ENCODE measurements around the gene KLK10. TPM values are rescaled to one million over a fixed set of nuclear protein-coding genes. Genes with fewer than 3 reads are reported as not detected.
A peak's percentile ranks its signal among the peaks of the same experiment; 100 is the strongest.

The KLK10 gene
- total RNA-seq, 1 donor from 2014 or later = 11.1 TPM

DNA sequence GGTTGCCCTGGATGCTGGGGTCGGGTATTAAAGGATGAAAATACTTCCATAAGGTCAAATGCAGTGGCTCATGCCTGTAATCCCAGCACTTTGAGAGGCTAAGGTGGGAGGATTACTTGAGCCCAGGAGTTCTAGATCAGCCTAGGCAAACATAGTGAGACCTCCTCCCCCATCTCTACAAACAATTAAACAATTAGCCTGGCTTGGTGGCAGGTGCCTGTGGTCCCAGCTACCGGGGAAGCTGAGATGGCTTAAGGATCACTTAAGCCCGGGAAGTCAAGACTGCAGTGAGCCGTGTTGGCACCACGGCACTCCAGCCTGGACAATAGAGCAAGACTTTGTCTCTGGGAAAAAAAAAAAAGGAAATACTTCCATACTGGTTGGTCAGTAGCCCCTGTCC, 5.4 kb upstream of the KLK10 start:
- TF ChIP-seq, protein P1, sequence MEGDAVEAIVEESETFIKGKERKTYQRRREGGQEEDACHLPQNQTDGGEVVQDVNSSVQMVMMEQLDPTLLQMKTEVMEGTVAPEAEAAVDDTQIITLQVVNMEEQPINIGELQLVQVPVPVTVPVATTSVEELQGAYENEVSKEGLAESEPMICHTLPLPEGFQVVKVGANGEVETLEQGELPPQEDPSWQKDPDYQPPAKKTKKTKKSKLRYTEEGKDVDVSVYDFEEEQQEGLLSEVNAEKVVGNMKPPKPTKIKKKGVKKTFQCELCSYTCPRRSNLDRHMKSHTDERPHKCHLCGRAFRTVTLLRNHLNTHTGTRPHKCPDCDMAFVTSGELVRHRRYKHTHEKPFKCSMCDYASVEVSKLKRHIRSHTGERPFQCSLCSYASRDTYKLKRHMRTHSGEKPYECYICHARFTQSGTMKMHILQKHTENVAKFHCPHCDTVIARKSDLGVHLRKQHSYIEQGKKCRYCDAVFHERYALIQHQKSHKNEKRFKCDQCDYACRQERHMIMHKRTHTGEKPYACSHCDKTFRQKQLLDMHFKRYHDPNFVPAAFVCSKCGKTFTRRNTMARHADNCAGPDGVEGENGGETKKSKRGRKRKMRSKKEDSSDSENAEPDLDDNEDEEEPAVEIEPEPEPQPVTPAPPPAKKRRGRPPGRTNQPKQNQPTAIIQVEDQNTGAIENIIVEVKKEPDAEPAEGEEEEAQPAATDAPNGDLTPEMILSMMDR (IDR thresholded peaks at IDR 0.05; ENCODE audit: unreplicated experiment) = no peak
- peaks cover 7% of the 10 kb centered on the region for H3K27me3 Mint-ChIP-seq (ENCODE audit: unreplicated experiment)
- H3K9me3 Mint-ChIP-seq (ENCODE audit: unreplicated experiment) = no peaks in the 10 kb centered on the region
- H3K27ac Mint-ChIP-seq (ENCODE audit: unreplicated experiment) = no peak overlapping the region
- H3K4me3 Mint-ChIP-seq (ENCODE audit: unreplicated experiment) = no peak overlapping the region
- peaks cover 7% of the 10 kb centered on the region for H3K4me1 Mint-ChIP-seq (ENCODE audit: unreplicated experiment)
- DNase-seq (ENCODE audit: low spot score) = no peak
- no peaks in the 10 kb centered on the region for H3K36me3 Mint-ChIP-seq (ENCODE audit: low read depth, unreplicated experiment)

DNA sequence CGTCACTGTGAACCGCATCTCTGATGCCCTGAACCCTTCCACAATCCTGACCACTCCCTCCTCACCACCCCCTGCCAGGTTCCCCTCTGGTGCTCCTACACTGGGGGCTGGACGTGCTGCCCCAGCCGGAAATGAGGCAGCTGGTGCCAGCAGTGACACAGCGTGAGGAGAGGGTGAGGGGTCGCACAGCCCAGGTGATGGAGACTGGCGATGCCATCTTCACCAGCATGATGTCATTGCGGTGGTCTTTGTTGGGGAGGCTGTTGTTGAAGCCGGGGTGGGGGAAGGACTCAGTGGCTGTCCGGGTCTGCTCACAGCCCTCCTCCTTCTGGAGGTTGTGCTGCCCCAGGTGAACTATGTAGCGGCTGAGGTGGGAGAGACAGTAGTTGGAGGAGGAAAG, 4.4 kb upstream of the KLK10 start:
- Mint-ChIP-seq H3K36me3 (ENCODE audit: low read depth, unreplicated experiment) (no peaks in the 10 kb centered on the region), H3K9me3 (ENCODE audit: unreplicated experiment) (no peaks in the 10 kb centered on the region), H3K4me1 (ENCODE audit: unreplicated experiment) (peaks cover 9% of the 10 kb centered on the region), H3K4me3 (ENCODE audit: unreplicated experiment) (no peak overlapping the region), H3K27me3 (ENCODE audit: unreplicated experiment) (peaks cover 8% of the 10 kb centered on the region), H3K27ac (ENCODE audit: unreplicated experiment) (no peak overlapping the region)
- no peak for DNase-seq (ENCODE audit: low spot score)
- TF ChIP-seq, protein P1 (IDR thresholded peaks at IDR 0.05; ENCODE audit: unreplicated experiment) = no peak

DNA sequence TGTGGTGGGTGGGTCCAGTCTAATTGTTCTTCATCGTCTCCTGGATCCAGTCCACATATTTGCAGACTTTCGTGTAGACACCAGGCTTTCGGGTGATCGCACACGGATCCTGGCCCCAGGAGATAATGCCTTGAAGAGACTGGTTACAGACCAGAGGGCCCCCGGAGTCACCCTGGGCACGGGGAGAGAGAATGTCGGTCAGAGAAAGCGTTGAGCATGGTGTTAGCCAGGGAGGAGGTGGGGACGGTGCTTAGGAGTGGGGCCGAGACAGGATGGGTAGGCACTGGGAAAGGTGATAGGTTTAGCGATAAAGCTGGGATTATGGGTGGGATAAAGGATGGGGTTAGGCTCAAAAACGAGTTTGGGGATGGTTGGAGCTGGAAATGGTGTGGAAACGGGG, 3.0 kb upstream of the KLK10 start:
- Mint-ChIP-seq H3K27ac (ENCODE audit: unreplicated experiment) (no peak overlapping the region), H3K27me3 (ENCODE audit: unreplicated experiment) (peaks cover 10% of the 10 kb centered on the region), H3K36me3 (ENCODE audit: low read depth, unreplicated experiment) (peaks cover 5% of the 10 kb centered on the region), H3K9me3 (ENCODE audit: unreplicated experiment) (no peaks in the 10 kb centered on the region), H3K4me1 (ENCODE audit: unreplicated experiment) (peaks cover 11% of the 10 kb centered on the region), H3K4me3 (ENCODE audit: unreplicated experiment) (no peak overlapping the region)
- no peak for DNase-seq (ENCODE audit: low spot score)
- TF ChIP-seq, protein P1 (IDR thresholded peaks at IDR 0.05; ENCODE audit: unreplicated experiment) = no peak

DNA sequence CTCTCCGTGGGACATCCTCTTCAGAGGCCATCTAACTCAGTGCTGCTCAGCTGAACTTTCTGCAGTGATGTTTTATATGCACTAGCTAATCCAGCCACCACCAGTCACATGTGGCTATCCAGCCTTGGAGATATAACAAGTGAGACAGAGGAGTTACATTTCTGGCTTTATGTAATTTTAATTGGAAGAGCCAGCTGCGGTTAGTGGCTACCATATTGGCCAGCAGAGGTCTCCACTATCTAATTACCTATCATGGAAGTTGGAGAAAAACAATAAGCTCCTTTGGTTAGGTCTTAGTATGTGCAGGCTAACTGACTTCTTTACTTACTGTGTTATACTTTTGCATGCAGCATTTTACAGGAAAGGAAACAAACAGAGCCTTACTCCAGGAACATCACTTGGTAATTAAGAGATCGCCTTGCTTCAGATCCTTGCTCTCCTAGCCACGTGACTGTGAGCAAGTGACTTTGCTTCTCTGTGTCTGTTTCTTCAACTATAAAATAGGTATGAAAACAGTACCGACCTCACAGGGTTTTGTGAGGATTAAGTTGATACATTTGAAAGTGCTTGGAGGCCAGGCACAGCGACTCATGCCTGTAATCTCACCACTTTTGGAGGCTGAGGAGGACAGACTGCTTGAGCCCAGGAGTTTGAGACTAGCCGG, 1.6 kb upstream of the KLK10 start:
- peaks cover 15% of the 10 kb centered on the region for H3K4me1 Mint-ChIP-seq (ENCODE audit: unreplicated experiment)
- H3K27me3 Mint-ChIP-seq (ENCODE audit: unreplicated experiment) = peaks cover 13% of the 10 kb centered on the region
- H3K4me3 Mint-ChIP-seq (ENCODE audit: unreplicated experiment) = peak overlapping the region; percentile 24
- DNase-seq (ENCODE audit: low spot score) = peak; percentile 33
- H3K36me3 Mint-ChIP-seq (ENCODE audit: low read depth, unreplicated experiment) = peaks cover 5% of the 10 kb centered on the region
- TF ChIP-seq, protein P1 (IDR thresholded peaks at IDR 0.05; ENCODE audit: unreplicated experiment) = peak; percentile 51
- H3K27ac Mint-ChIP-seq (ENCODE audit: unreplicated experiment) = no peak overlapping the region
- H3K9me3 Mint-ChIP-seq (ENCODE audit: unreplicated experiment) = no peaks in the 10 kb centered on the region

DNA sequence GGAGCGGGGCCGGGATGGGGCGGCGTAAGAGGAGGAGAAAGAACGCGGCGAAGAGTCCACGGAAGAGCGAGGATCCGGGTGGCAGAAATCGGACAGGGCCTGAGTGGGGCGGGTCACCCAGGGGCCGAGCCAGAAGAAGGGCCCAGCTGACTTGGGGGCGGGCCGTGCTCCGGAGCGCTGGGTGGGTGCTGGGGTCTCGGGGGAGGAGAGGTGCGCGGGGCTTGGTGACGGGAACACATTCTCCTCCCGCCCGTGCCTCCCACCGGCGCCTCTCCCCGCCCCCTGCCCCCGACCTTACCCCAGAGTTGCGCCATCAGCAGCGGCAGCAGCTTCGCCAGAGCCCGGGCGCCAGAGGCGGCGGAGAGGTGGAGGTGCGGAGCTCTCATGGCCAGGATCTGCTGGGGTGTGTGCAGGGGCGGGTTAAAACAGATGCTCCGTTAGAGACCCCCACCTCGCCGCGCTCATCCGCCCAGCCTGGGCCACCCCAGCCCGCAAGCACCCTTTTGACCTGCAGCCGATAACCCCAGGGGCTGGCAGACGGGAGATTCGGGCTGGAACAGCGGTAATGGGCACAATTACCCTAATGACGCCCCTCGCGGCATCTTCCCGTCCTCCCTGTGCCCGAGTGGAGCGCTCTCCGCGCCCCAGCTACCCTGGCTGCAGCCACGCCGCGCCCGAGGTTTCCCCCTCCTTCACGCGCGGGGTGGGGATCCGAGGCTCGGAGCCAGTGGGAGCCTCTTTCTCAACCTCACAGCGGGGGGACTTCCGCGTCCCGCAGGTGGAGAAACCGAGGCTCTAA, 565 bp downstream of the KLK10 start:
- peak; percentile 36 for DNase-seq (ENCODE audit: low spot score)
- H3K27ac Mint-ChIP-seq (ENCODE audit: unreplicated experiment) = no peak overlapping the region
- H3K9me3 Mint-ChIP-seq (ENCODE audit: unreplicated experiment) = no peaks in the 10 kb centered on the region
- peaks cover 18% of the 10 kb centered on the region for H3K27me3 Mint-ChIP-seq (ENCODE audit: unreplicated experiment)
- peak overlapping the region; percentile 89 for H3K4me3 Mint-ChIP-seq (ENCODE audit: unreplicated experiment)
- TF ChIP-seq, protein P1 (IDR thresholded peaks at IDR 0.05; ENCODE audit: unreplicated experiment) = no peak
- H3K36me3 Mint-ChIP-seq (ENCODE audit: low read depth, unreplicated experiment) = peaks cover 6% of the 10 kb centered on the region
- peaks cover 15% of the 10 kb centered on the region for H3K4me1 Mint-ChIP-seq (ENCODE audit: unreplicated experiment)
